Astrocyte of the cerebellum (primary cell): ENCODE results near the gene TPSG1.

Source experiments
- DNase-seq: peaks from one replicate; pipeline ENCODE4 v3.0.0-alpha.2; 2011; ENCODE audit warnings: low read depth
- H3K4me3 ChIP-seq: 2 replicates; pipeline ENCODE4 v1.5.1; 2011; ENCODE audit warnings: mild to moderate bottlenecking, low read depth, low read length, moderate library complexity
- CTCF ChIP-seq: IDR thresholded peaks from 2 replicates; pipeline ENCODE4 v1.5.1; 2012; ENCODE audit warnings: low read length, low read depth, moderate library complexity, mild to moderate bottlenecking; ENCODE audit errors: missing control alignments
- in situ Hi-C: cut with HindIII; loops from 2 replicates; pipeline ENCODE4 v1.10.0; 2017; ENCODE audit warnings: low sequenced_read_pairs

Gene TPSG1

DNA sequence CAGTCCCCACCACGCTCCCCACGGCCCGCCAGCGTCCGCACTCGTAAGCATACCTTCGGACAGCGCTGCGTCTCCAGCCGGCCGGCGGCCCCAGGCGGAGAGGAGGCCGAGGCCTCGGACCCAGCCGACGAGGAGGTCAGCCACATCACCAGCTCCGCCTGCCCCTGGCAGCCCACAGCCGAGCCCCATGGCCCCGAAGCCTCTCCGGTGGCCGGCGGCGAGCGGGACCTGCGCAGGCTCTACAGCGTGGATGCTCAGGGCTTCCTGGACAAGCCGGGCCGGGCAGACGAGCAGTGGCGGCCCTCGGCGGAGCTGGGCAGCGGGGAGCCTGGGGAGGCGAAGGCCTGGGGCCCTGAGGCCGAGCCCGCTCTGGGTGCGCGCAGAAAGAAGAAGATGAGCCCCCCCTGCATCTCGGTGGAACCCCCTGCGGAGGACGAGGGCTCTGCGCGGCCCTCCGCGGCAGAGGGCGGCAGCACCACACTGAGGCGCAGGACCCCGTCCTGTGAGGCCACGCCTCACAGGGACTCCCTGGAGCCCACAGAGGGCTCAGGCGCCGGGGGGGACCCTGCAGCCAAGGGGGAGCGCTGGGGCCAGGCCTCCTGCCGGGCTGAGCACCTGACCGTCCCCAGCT is 4.9 kb downstream of the TPSG1 start:
- in situ Hi-C loops: no loop called here
- no peak for TF ChIP-seq CTCF
- DNase-seq: no peak

DNA sequence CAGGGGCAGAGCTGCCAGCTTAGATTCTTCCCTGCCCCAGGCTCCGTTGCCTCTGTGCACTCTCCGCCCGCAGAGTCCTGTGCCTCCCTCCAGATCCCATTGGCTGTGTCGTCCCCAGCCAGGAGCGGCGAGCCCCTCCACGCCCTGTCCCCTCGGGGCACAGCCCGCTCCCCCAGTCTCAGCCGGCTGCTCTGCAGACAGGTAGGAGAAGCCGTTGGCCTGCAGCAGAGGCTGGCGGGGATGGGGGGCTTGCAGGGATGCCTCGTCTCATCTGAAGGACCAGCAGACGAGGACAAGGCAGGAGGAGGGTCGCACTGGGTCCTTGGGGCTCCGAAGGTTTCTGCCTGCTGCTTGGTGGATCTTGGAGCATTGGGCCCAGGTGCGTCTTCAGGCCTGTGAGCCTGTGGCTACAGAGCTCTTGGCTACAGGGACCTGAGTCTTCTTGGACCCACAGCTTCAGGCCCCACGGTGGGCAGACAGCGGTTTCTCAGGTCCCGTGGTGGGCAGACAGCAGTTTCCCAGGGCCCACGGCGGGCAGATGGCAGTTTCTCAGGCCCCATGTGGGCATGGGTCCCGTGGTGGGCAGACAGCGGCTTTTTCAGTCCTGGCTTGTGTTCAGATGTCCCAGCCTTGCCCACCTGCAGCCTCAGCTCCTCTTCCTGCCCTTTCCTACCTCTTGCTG is 6.0 kb downstream of the TPSG1 start:
- DNase-seq: no peak
- no peak for TF ChIP-seq CTCF
- no peak overlapping the region for H3K4me3 ChIP-seq
- in situ Hi-C loops: no loop called here

More for the DNA sequence above, 4.9 kb downstream of the TPSG1 start:
- no peak overlapping the region for H3K4me3 ChIP-seq

GRCh38 chr16:1218061-1218929 is 6.8 kb downstream of the TPSG1 start:
- in situ Hi-C loops: no loop called here
- no peak overlapping the region for H3K4me3 ChIP-seq
- TF ChIP-seq CTCF: no peak
- DNase-seq: no peak

DNA sequence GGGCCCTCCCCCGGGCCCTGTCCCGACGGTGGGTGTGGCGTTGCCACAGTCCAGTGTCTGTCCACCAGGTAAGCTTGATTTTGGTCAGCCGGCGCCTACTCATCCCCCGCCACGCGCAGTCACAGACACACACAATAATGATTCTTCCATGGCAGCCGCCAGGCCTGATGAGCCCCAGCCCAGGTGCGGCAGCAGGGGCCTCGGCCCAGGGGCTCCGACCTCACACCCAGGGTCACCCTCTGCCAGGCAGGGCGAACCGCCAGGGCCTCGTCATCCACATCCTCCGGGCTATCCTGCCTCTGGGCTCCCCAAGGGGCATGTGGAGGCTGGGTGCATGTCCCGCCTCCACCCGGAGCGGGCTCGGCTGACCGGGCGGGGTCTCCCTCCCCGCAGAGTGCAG is 7.5 kb downstream of the TPSG1 start:
- H3K4me3 ChIP-seq: no peak overlapping the region
- no peak for DNase-seq
- in situ Hi-C loops: no loop called here
- no peak for TF ChIP-seq CTCF

DNA sequence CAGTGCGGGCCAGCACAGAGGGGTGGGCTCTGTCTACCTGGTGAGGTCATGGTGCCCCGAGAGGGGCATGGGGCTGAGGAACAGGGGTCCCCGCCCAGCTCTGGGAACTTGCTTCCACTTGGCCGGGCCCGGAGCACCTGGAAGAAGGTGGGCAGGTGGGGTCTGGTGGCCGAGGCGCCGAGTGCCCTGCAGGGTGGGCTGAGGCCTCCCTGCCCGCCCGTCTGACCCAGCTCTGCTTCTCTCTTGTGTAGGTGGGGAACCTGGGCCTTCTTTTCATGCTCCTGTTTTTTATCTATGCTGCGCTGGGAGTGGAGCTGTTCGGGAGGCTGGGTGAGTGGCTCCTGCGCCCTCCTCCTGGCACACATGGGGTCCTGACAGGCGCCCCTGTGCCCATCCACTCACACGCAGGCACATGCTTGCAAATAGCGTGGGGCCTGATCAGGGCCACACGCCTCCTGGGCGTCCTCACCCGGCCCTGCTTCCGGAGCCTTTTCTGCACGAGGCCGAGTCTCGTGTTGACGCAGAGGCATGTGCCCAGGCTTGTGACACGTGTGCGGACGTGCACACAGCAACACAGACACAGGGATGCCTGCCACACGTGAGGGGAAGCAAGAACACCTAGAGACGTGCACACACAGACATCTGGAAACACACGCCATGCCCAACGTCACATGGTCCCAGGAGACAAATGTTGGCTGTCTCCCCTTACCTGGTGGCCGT is 8.2 kb downstream of the TPSG1 start:
- in situ Hi-C loops: no loop called here
- no peak for DNase-seq
- no peak overlapping the region for H3K4me3 ChIP-seq
- TF ChIP-seq CTCF: no peak

DNA sequence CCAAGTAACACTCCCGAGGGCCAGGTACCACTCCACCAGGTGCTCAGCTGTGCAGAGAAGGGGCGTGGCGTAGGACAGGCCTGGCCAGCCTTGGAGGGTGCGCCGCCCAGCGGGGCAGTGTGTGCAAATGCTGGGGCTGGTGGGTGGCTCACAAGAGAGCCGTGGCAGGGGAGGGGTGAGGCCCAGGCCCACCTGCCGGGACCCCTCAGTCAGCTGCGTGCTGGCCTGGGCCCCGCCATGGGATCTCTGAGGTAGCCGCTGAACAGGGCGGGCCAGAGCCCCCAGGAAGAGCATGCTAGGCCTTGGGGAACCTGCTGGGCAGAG is 8.8 kb downstream of the TPSG1 start:
- no peak for DNase-seq
- H3K4me3 ChIP-seq: no peak overlapping the region
- in situ Hi-C loops: no loop called here
- TF ChIP-seq CTCF: no peak
